HG03575 (cell line): ENCODE data around the gene DHRS3.
"Not testable (repeated sequence)": the region's sequence is repeated elsewhere in the genome, so short reads cannot be mapped to it uniquely, and the experiment has no call there.

Experiments
- ATAC-seq: cut with Tn5 transposase; IDR thresholded peaks from one replicate; pipeline ENCODE4 v1.9.1; 2021; ENCODE audit not compliant: unreplicated experiment, insufficient number of reproducible peaks, low FRiP score; ENCODE audit errors: extremely low read depth

The DHRS3 gene

GRCh38 chr1:12530462-12531178 is 87.4 kb downstream of the DHRS3 start:
- ATAC-seq: no peak

GRCh38 chr1:12529640-12530174 is 88.3 kb downstream of the DHRS3 start:
- ATAC-seq: no peak

- no peak for ATAC-seq
Measured at GRCh38 chr1:12528021-12528852, 89.8 kb downstream of the DHRS3 start.

DNA sequence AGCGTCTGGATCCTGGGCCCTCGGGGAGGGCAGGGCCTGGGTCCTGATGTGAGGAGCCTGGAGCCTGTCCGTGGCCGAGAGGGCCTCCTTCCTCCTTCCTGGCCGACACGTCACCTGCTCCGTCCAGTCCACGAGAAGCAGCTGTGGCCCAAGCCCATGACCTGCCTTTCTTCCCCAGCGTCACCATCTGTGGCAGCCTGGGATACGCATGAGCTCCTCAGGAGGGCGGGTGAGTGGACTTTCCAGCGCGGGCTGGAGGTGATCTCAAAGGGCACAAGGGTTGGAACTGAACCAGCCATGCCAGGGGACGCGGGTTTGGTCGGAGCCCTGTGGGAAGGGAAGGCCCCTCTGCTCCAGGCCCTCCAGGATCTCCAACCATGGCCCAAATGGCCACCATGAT is 90.4 kb downstream of the DHRS3 start:
- ATAC-seq: no peak

- no peak for ATAC-seq
Measured at GRCh38 chr1:12525311-12526181, 92.5 kb downstream of the DHRS3 start.

- ATAC-seq: no peak
Measured at GRCh38 chr1:12524266-12524665, 93.7 kb downstream of the DHRS3 start.

- not testable (repeated sequence) for ATAC-seq
Measured at GRCh38 chr1:12522780-12523179, 95.2 kb downstream of the DHRS3 start.

DNA sequence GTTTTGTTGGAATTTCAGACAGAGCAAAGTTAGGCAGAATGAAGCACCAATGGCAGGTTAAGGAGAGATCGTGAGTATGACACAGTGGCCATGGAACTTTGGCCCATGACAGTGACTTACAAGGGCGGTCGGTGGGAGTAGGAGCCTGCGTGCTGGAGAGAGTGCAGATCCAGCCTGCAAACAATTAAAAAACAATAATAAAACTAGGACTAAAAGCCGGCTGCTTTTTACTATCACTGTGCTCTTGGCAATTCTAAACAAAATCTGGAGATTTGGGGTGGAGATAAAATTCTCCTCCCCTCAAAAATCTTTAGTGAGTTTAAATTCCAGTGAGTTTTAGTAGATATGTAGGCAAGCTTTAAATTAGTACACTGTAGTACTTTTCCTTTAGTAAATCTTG is 96.9 kb downstream of the DHRS3 start:
- ATAC-seq: no peak

- ATAC-seq: no peak
Measured at GRCh38 chr1:12519693-12520364, 98.2 kb downstream of the DHRS3 start.

DNA sequence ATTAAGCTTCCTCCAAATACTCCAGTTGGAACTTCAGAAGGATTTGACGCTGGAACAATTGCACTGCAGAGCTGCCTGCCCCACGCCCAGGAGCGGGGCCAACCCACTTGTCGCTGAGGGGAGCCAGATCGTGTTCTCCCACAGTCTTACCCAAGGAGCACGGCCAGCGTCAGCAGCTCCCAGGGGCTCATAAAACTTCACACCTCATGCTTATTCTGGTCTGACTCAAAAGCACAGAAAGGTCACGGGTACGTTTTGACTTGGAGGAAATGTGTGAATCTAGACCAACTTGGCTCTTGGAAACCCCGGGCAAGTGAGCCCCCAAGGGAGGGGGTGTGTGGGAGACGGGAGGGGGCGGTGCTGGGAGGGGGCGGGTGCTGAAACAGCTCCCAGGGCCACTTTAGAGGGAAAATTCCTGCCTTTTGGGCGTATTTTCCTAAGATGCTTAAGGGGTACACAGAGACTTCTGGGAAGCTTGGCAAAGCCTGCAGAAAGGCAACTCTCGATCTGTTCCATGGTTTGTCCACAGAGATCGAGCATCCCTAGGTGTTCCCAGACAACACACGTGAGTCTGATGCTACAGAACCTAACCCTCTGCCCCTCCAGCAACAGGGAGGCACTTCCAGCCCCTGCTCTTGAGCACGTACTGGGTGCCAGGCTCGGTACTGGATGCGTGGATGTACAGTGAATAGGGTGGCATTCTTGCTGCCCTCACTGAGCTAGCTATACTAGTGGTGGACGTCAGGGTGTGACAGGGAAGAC is 98.9 kb downstream of the DHRS3 start:
- ATAC-seq: no peak
